CD4-positive, alpha-beta T cell treated with Interleukin-17A for 1 hour (primary cell): ENCODE data around the gene C5orf15.

Experiments
- DNase-seq: peaks from one replicate; pipeline ENCODE4 v3.0.0-alpha.2; 2020

The C5orf15 gene

GRCh38 chr5:133918731-133919130 lies 49.7 kb downstream of the C5orf15 start:
- no peak for DNase-seq

- no peak for DNase-seq
Observed at GRCh38 chr5:133918316-133918715, 50.1 kb downstream of the C5orf15 start.

GRCh38 chr5:133917785-133918184 lies 50.6 kb downstream of the C5orf15 start:
- DNase-seq: no peak

DNA sequence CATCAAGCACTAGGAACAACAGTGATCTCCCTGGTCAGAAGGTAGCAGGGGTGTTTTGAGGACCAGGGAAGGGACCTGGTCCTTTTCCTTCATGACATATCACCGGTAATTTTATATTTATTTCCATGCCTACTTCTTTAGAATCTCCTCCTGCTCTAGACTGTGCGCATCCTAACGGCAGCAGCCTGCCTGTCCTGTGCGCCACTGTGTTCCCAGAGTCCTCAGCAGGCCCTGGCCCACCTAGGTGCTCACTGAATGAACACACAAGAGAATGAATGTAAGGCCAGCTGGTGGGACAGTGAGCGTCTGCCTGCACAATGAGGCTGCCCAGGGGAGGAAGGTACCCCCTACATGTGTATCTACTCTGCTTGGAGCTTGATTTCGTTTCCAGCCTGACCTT lies 51.5 kb downstream of the C5orf15 start:
- DNase-seq: no peak

DNA sequence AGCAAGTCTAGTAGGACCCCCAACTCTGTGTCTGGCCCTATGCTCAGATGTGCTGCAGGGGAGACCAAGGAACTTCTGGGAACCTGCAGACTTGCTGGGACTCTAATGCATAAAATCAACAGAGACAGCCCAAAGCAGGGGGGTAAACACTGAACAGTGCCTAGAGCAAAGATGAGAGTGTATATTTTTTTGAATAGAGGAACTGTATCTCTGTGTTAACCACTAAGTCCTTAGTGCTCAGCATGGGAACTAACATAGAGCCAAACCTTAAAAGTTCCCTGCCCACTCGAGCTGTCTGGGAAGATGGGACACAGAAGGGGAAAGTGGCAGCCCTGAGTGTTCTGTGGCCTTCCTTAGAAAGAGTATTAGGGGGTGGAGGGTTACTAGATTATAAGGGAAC lies 51.9 kb downstream of the C5orf15 start:
- DNase-seq: no peak

DNA sequence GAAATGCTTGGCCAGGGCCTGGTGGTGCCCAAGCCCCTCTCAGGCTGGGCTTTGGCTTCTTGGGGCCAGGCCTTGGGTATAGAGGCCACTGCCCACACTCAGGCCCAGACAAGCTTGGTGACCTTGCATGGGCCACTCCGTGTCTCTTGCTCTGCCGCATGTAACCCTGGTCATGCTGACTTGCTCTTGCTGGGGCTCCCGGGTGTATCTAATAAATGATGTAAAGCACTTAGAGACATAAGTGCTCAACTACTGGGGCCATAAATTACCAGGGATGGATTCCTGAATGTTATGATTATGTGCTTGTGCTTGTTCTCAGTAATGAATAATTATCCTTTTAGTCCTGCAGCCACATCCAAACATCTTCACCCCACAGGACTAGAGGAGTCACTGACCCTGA lies 54.0 kb downstream of the C5orf15 start:
- DNase-seq: no peak

DNA sequence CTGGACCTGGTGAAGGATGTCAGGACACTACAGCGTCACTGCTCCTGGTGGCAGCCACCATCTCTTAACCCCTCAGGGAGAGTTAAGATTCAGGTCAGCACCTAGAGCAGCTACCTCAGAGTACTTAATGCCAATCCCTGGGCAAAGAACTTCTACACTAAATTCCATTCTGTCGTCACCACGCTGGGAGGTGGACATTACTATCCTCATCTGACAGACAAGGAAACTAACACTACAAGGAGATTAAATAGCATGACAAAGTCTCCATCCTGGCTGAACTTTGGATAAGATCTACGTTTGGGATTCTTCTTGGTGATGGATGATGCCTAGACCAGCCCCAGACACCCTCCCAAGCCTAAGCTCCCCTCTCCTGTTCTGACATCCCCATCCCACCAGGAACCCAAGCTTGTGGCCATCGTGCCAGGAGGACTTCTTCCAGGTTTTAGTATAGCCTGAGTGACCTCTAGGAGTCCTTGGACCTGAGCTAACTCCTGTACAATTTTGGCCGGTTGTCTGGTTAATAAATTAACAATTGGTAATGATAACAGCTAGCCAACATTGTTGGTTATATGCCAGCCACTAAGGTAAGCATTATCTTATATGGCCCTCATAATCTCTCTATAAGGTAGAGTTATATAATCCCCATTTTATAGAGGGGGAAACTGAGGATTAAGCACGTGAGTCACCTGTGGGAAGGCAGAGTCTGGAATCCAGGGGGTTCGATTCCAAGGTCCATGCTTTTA lies 54.8 kb downstream of the C5orf15 start:
- DNase-seq: no peak

GRCh38 chr5:133912951-133913350 lies 55.5 kb downstream of the C5orf15 start:
- DNase-seq: no peak

DNA sequence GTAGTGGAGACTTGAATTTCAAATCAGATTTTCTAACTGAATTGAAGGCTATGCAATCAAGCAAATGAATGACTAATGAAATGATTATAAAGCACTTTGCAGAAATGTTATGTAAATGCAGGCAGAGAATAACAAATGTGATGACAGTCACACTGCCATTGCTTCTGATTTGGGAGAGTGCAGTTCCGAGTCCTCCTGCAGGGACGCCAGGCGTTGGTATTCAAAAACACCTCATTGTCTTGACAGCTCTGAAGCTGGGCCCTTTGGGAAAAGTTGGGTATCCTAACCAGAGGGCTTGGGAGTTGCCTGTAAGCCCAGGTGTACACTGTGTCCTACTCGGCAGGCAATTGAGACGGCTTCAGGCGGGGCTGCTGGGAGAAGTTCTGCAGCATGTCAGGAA lies 57.9 kb downstream of the C5orf15 start:
- DNase-seq: no peak

DNA sequence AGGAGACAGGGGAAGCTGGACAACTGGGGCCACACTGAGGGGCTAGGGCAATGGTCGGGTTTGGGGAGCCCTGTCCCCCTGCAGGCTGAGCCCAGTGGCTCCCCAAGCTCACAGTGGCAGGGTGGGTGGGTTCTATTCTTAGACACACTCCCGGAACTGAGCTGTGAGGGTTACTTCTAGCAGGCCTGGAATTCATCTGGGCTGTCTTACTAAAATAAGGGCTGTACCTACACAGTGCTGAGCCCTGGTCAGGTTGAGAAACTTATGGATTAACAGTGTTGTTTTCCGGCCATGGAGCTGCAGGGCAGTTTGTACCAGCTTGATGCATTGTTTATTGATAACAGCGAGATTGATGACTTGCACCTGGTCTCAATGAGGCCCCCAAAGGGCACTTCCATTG lies 58.8 kb downstream of the C5orf15 start:
- no peak for DNase-seq

DNA sequence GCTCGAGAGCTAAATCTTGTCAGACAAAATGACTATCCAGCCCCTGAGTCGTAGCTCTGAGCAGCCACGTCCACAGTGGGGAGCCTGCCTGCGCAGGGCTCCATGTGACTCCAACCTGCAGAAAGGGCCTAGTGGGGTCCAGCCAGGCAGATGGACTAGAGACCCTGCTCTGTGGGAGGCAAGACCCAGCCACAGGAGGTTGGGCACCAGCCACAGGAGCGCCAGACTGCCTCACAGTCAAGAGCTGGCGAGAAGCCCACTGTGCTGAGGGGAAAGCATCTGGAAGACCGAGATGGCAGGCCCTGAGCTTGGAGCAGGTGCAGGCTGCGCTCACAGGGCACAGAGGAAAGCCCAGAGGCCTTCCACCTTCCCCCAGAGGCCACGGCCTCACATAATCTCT lies 61.4 kb downstream of the C5orf15 start:
- DNase-seq: no peak

- no peak for DNase-seq
Observed at GRCh38 chr5:133906303-133906702, 62.1 kb downstream of the C5orf15 start.
